Keratinocyte (primary cell): Measurements from ENCODE around the gene PITHD1. TPM values are rescaled to one million over a fixed set of nuclear protein-coding genes. Genes with fewer than 3 reads are reported as not detected.
"Not testable (repeated sequence)": the region's sequence is repeated elsewhere in the genome, so short reads cannot be mapped to it uniquely, and the experiment has no call there.

ENCODE experiments used
- DNase-seq: peaks from one replicate; pipeline ENCODE4 v3.0.0-alpha.2; 2011; ENCODE audit warnings: low read depth, missing footprints, low spot score
- FAIRE-seq: peaks from 2 replicates; lab custom pipeline; 2011; peaks lifted over from hg19 to GRCh38; lab: Jason Lieb, UNC
- H2AFZ ChIP-seq: 2 replicates; pipeline ENCODE4 v1.6.0; 2012; ENCODE audit warnings: low read length, control low read depth, inconsistent platforms; ENCODE audit not compliant: control insufficient read depth
- H3K27ac ChIP-seq: 2 replicates; pipeline ENCODE4 v1.5.1; 2011; ENCODE audit warnings: low read length; ENCODE audit not compliant: control insufficient read depth, insufficient read depth
- H3K27me3 ChIP-seq: 3 replicates; pipeline ENCODE4 v1.6.0; 2011; ENCODE audit warnings: low read length; ENCODE audit not compliant: control insufficient read depth, insufficient read depth; ENCODE audit errors: extremely low read depth
- H3K36me3 ChIP-seq, 2 experiments: 2 replicates in 1 of 2; 3 replicates in 1 of 2; pipeline ENCODE4 v1.5.1; 2011; ENCODE audit warnings: low read length in 2 of 2, mild to moderate bottlenecking in 1 of 2; ENCODE audit not compliant: control insufficient read depth in 2 of 2, insufficient read depth in 2 of 2; ENCODE audit errors: extremely low read depth in 1 of 2
- H3K4me1 ChIP-seq: 3 replicates; pipeline ENCODE4 v1.5.1; 2011; ENCODE audit warnings: low read length; ENCODE audit not compliant: control insufficient read depth, insufficient read depth; ENCODE audit errors: extremely low read depth
- H3K4me2 ChIP-seq: 3 replicates; pipeline ENCODE4 v1.6.0; 2011; ENCODE audit warnings: low read depth, low read length; ENCODE audit not compliant: control insufficient read depth, insufficient read depth; ENCODE audit errors: extremely low read depth
- H3K4me3 ChIP-seq, 3 experiments: fragments of 200-600 bp in 1 of 3; sonication (generic) in 1 of 3; 2 replicates in 2 of 3; 3 replicates in 1 of 3; pipeline ENCODE4 v1.5.1; 2011 to 2016; ENCODE audit warnings: low read length in 3 of 3, mild to moderate bottlenecking in 3 of 3, control low read depth in 2 of 3, inconsistent platforms in 1 of 3, low read depth in 1 of 3, mixed read lengths in 1 of 3, mixed run types in 1 of 3, moderate library complexity in 1 of 3; ENCODE audit not compliant: control insufficient read depth in 2 of 3, insufficient read depth in 2 of 3; ENCODE audit errors: extremely low read depth in 1 of 3
- H3K79me2 ChIP-seq: 2 replicates; pipeline ENCODE4 v1.6.0; 2012; ENCODE audit warnings: low read length; ENCODE audit not compliant: control insufficient read depth, insufficient read depth
- H3K9ac ChIP-seq: 3 replicates; pipeline ENCODE4 v1.6.0; 2011; ENCODE audit warnings: low read length; ENCODE audit not compliant: control insufficient read depth, insufficient read depth; ENCODE audit errors: extremely low read depth
- H3K9me1 ChIP-seq: 3 replicates; pipeline ENCODE4 v1.6.0; 2011; ENCODE audit warnings: low read length; ENCODE audit not compliant: control insufficient read depth, insufficient read depth; ENCODE audit errors: extremely low read depth
- H3K9me3 ChIP-seq: 2 replicates; pipeline ENCODE4 v1.5.1; 2012; ENCODE audit warnings: low read depth, low read length; ENCODE audit not compliant: control insufficient read depth
- H4K20me1 ChIP-seq: 3 replicates; pipeline ENCODE4 v1.6.0; 2011; ENCODE audit warnings: low read length; ENCODE audit not compliant: control insufficient read depth, insufficient read depth; ENCODE audit errors: extremely low read depth
- EZH2 ChIP-seq: IDR thresholded peaks from one replicate; pipeline ENCODE4 v1.6.1; 2012; ENCODE audit warnings: inconsistent platforms, mild to moderate bottlenecking, low read length, moderate library complexity
- dilution Hi-C: fragments of 300-500 bp; cut with MboI; formaldehyde crosslinking; loops from one replicate; pipeline ENCODE4 v1.7.0; 2020; ENCODE audit warnings: low sequenced_read_pairs; ENCODE audit not compliant: extremely low pct_ligation_motif_present
- polyA plus RNA-seq, 5 experiments: library from polyadenylated mRNA; depleted of rRNA in 3 of 5; stranded (reverse) in 3 of 5; stranded (forward) in 1 of 5; unstranded in 1 of 5; fragments of >200 nt; gene quantifications; 1 replicate in 1 of 5; 2 replicates in 3 of 5; 3 replicates in 1 of 5; pipeline versions ENCODE4 v1.2.1 to v1.2.3, GENCODE V29; 2011 to 2012; ENCODE audit warnings: missing spikeins in 2 of 5, low read depth in 1 of 5, low replicate concordance in 1 of 5
- TF ChIP-seq, protein P1 (sequence below), 3 experiments: IDR thresholded peaks in 1 of 3; conservative IDR thresholded peaks in 1 of 3; optimal IDR thresholded peaks in 1 of 3; 2 replicates in 2 of 3; 3 replicates in 1 of 3; pipeline versions ENCODE3 to v1.5.1; 2011; ENCODE audit warnings: low read length in 3 of 3, mild to moderate bottlenecking in 3 of 3, moderate library complexity in 2 of 3, control low read depth in 1 of 3, inconsistent platforms in 1 of 3; ENCODE audit not compliant: insufficient read depth in 2 of 3; ENCODE audit errors: extremely low read depth in 1 of 3

The PITHD1 gene
- polyA plus RNA-seq, 1 donor (not counting 4 experiments of a cell fraction or from before 2014, with no cell fraction given): 59.4 TPM

DNA sequence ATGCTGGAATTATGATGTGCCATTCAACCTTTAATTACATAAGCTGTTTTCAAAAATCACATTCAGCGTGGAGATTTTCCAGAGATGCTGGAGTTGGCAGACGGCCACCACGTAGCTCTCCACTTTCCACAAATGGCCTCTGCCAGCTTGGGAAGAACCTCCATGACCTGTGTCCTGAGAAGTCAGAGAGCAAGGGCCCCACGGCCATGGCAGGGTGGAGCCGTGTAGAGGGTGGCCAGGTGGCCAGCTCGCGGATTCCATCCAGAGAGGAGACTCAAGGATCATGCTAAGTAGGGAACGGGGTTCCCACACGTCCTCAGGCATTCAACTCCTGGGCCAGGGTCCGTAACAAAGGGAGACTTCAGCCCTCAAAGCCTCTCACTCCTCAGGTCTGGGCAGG, 23.7 kb downstream of the PITHD1 start:
- Histone ChIP-seq H3K36me3 (peaks cover 16 to 18% of the 10 kb centered on the region in 2 experiments), H3K4me2 (no peak overlapping the region), H3K4me1 (peaks cover 14% of the 10 kb centered on the region), H3K9me1 (no peaks in the 10 kb centered on the region), H3K27me3 (no peaks in the 10 kb centered on the region), H3K9me3 (no peaks in the 10 kb centered on the region), H3K79me2 (peaks cover 1% of the 10 kb centered on the region), H4K20me1 (no peaks in the 10 kb centered on the region), H3K9ac (no peak overlapping the region), H2AFZ (no peak overlapping the region), H3K27ac (no peak overlapping the region), H3K4me3 (no peak overlapping the region)
- DNase-seq (no peak), FAIRE-seq (no peak)
- no peak for TF ChIP-seq EZH2
- TF ChIP-seq, protein P1, sequence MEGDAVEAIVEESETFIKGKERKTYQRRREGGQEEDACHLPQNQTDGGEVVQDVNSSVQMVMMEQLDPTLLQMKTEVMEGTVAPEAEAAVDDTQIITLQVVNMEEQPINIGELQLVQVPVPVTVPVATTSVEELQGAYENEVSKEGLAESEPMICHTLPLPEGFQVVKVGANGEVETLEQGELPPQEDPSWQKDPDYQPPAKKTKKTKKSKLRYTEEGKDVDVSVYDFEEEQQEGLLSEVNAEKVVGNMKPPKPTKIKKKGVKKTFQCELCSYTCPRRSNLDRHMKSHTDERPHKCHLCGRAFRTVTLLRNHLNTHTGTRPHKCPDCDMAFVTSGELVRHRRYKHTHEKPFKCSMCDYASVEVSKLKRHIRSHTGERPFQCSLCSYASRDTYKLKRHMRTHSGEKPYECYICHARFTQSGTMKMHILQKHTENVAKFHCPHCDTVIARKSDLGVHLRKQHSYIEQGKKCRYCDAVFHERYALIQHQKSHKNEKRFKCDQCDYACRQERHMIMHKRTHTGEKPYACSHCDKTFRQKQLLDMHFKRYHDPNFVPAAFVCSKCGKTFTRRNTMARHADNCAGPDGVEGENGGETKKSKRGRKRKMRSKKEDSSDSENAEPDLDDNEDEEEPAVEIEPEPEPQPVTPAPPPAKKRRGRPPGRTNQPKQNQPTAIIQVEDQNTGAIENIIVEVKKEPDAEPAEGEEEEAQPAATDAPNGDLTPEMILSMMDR (optimal IDR thresholded peaks at IDR 0.05 in 1 of 3, IDR thresholded peaks at IDR 0.05 in 1 of 3, conservative IDR thresholded peaks at IDR 0.05 in 1 of 3; ENCODE audit: extremely low read depth in 1 of 3, insufficient read depth in 2 of 3, low read length in 3 of 3): no peak
- dilution Hi-C loops: no loop called here

DNA sequence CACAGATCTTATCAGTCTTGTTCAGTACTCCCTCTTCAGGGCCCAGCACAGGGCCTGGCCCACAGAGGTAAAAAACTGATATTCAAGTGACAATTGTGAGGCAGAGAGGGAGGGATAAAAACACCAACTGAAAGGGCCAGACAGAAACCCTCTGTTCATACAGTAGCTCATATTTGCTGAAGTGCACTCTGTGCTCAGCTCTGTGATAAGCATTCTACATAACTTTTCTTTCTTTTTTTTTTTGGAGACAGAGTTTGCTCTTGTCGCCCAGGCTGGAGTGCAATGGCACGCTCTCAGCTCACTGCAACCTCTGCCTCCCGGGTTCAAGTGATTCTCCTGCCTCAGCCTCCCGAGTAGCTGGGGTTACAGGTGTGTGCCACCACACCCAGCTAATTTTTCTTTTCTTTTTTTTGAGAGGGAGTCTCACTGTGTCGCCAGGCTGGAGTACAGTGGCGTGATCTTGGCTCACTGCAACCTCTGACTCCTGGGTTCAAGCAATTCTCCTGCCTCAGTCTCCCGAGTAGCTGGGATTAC, 24.7 kb downstream of the PITHD1 start:
- FAIRE-seq, dilution Hi-C loops: not testable (repeated sequence)

DNA sequence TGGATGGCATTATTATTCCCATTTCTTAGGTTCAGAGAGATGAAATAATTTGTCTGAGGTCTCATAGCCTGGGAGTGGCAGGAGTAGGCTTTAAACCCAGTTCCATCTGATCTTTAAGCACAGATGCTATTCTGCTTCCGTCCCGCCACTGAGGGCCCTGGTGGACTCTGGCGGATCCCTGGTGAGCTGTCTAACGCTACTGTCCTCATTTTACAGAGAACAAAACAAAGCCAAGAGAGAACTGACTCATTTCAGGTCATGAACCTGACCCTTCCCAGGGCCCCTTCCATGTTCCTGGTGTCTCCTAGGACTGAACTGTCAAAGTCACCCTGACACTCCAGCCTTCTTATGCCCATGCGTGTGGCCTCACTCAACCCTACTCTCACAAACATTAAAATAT, 25.5 kb downstream of the PITHD1 start:
- peaks cover 5 to 9% of the 10 kb centered on the region in 2 experiments for H3K36me3 ChIP-seq
- no peak overlapping the region for H3K4me3 ChIP-seq
- H3K4me2 ChIP-seq: no peak overlapping the region
- no peaks in the 10 kb centered on the region for H3K9me1 ChIP-seq
- H3K79me2 ChIP-seq: peaks cover 1% of the 10 kb centered on the region
- no peak overlapping the region for H3K9ac ChIP-seq
- H3K9me3 ChIP-seq: no peaks in the 10 kb centered on the region
- no peaks in the 10 kb centered on the region for H3K27me3 ChIP-seq
- H4K20me1 ChIP-seq: no peaks in the 10 kb centered on the region
- TF ChIP-seq EZH2: no peak
- TF ChIP-seq, protein P1 (optimal IDR thresholded peaks at IDR 0.05 in 1 of 3, IDR thresholded peaks at IDR 0.05 in 1 of 3, conservative IDR thresholded peaks at IDR 0.05 in 1 of 3; ENCODE audit: extremely low read depth in 1 of 3, insufficient read depth in 2 of 3, low read length in 3 of 3): no peak
- H3K27ac ChIP-seq: no peak overlapping the region
- no peak overlapping the region for H2AFZ ChIP-seq
- dilution Hi-C loops: no loop called here
- FAIRE-seq (no peak), DNase-seq (no peak)
- peaks cover 13% of the 10 kb centered on the region for H3K4me1 ChIP-seq

More for the DNA sequence above, 24.7 kb downstream of the PITHD1 start:
- peaks cover 10% of the 10 kb centered on the region in 2 experiments for H3K36me3 ChIP-seq
- not testable (repeated sequence) for H3K9me3 ChIP-seq, H3K9ac ChIP-seq, H3K27ac ChIP-seq, DNase-seq, H3K79me2 ChIP-seq, H2AFZ ChIP-seq, H3K4me2 ChIP-seq, H3K9me1 ChIP-seq, H3K4me3 ChIP-seq, H4K20me1 ChIP-seq, H3K27me3 ChIP-seq
- H3K4me1 ChIP-seq: peaks cover 14% of the 10 kb centered on the region
